HCT116 (cell line): ENCODE data around the gene KRTCAP2. TPM values are rescaled to one million over a fixed set of nuclear protein-coding genes. Genes with fewer than 3 reads are reported as not detected.

Source experiments
- ATAC-seq: fragments of 200-7000 bp; cut with Tn5 transposase; 2 replicates; pipeline ENCODE4 v1.9.1; 2020; ENCODE audit warnings: mild to moderate bottlenecking, moderate library complexity
- BruUV-seq: library from RNA; stranded (reverse); fragments of 400-500 nt; replicated peaks from 2 replicates; lab custom pipeline; 2021; lab: Mats Ljungman, UMichigan
- CTCF ChIA-PET: fragments of 300-600 bp; sonication (Branson Sonifier 250); formaldehyde crosslinking; loops from one replicate; lab custom pipeline; 2021; ENCODE audit warnings: antibody characterized with exemption; lab: Charles Lee
- POLR2A ChIA-PET: fragments of 300-600, 350-600 bp; sonication (Branson Sonifier 250); formaldehyde crosslinking; loops from one replicate; lab custom pipeline; 2021; ENCODE audit warnings: antibody characterized with exemption; lab: Charles Lee
- RAD21 ChIA-PET, 2 experiments: fragments of 300-600 bp; sonication (Branson Sonifier 250); formaldehyde crosslinking; loops; one replicate each; lab custom pipeline; 2023; ENCODE audit warnings: low total read pairs in 2 of 2; ENCODE audit not compliant: uncharacterized antibody in 2 of 2, unreplicated experiment in 2 of 2, low non-redundant PET in 1 of 2; lab: Charles Lee
- DNase-seq: peaks from one replicate; pipeline ENCODE4 v3.0.0-alpha.2; 2010; ENCODE audit warnings: low read depth, low spot score
- H2AFZ ChIP-seq: fragments of 200-600 bp; shearing (Covaris generic), sonication (generic); 2 replicates; pipeline ENCODE4 v1.6.1; 2017; ENCODE audit warnings: low read depth, mixed run types, mixed read lengths, antibody characterized with exemption, low read length; ENCODE audit not compliant: poor library complexity, severe bottlenecking
- H3K27ac ChIP-seq: 2 replicates; pipeline ENCODE4 v1.5.1; 2012; ENCODE audit warnings: low read depth, low read length
- H3K27me3 ChIP-seq: fragments of 200-600 bp; sonication (generic); 2 replicates; pipeline ENCODE4 v1.6.1; 2016; ENCODE audit warnings: mixed run types, low read length, mixed read lengths; ENCODE audit not compliant: insufficient read depth
- H3K36me3 ChIP-seq, 2 experiments: fragments of 200-500 bp in 1 of 2; fragments of 200-600 bp in 1 of 2; sonication (Bioruptor generic) in 1 of 2; sonication (generic) in 1 of 2; 2 replicates each; pipeline versions ENCODE4 v1.5.1 to v1.6.1; 2014 to 2016; ENCODE audit warnings: low read length in 2 of 2, inconsistent platforms in 1 of 2, mixed read lengths in 1 of 2, mixed run types in 1 of 2; ENCODE audit not compliant: insufficient read depth in 2 of 2, control insufficient read depth in 1 of 2
- H3K4me1 ChIP-seq, 2 experiments: fragments of 200-600 bp in 1 of 2; sonication (generic) in 1 of 2; 2 replicates each; pipeline versions ENCODE4 v1.5.1 to v1.6.1; 2012 to 2017; ENCODE audit warnings: low read length in 2 of 2, inconsistent platforms in 1 of 2, mild to moderate bottlenecking in 1 of 2, mixed read lengths in 1 of 2, mixed run types in 1 of 2, moderate library complexity in 1 of 2; ENCODE audit not compliant: insufficient read depth in 2 of 2, control insufficient read depth in 1 of 2
- H3K4me2 ChIP-seq: fragments of 200-600 bp; sonication (generic); 2 replicates; pipeline ENCODE4 v1.6.1; 2017; ENCODE audit warnings: mixed run types, low read length, mixed read lengths
- H3K4me3 ChIP-seq, 2 experiments: fragments of 200-600 bp in 1 of 2; sonication (generic) in 1 of 2; replicated peaks in 1 of 2; 2 replicates each; pipeline ENCODE4 v1.5.1; 2011 to 2016; ENCODE audit warnings: low read length in 2 of 2, control low read depth in 1 of 2, low read depth in 1 of 2, mild to moderate bottlenecking in 1 of 2, mixed read lengths in 1 of 2, mixed run types in 1 of 2
- H3K79me2 ChIP-seq: fragments of 200-600 bp; sonication (generic); 2 replicates; pipeline ENCODE4 v1.6.1; 2017; ENCODE audit warnings: mild to moderate bottlenecking, mixed run types, low read length, moderate library complexity, mixed read lengths; ENCODE audit not compliant: insufficient read depth
- H3K9ac ChIP-seq: fragments of 200-600 bp; sonication (generic); 2 replicates; pipeline ENCODE4 v1.6.1; 2016; ENCODE audit warnings: low read length, mixed read lengths
- H3K9me2 ChIP-seq: fragments of 200-600 bp; sonication (generic), shearing (Covaris generic); 2 replicates; pipeline ENCODE4 v1.6.1; 2017; ENCODE audit warnings: mixed run types, mild to moderate bottlenecking, moderate library complexity; ENCODE audit not compliant: insufficient read depth
- H3K9me3 ChIP-seq, 2 experiments: fragments of 200-500 bp in 1 of 2; fragments of 200-600 bp in 1 of 2; sonication (Bioruptor generic) in 1 of 2; sonication (generic) in 1 of 2; 2 replicates each; pipeline ENCODE4 v1.6.1; 2014 to 2017; ENCODE audit warnings: low read length in 2 of 2, mixed read lengths in 2 of 2, inconsistent platforms in 1 of 2, low read depth in 1 of 2, mild to moderate bottlenecking in 1 of 2, mixed run types in 1 of 2, moderate library complexity in 1 of 2; ENCODE audit not compliant: control insufficient read depth in 1 of 2, insufficient read depth in 1 of 2
- H4K20me1 ChIP-seq: fragments of 200-600 bp; sonication (generic), shearing (Covaris generic); 2 replicates; pipeline ENCODE4 v1.6.1; 2017; ENCODE audit warnings: mixed run types, mild to moderate bottlenecking, moderate library complexity; ENCODE audit not compliant: insufficient read depth
- CBX3 ChIP-seq: IDR thresholded peaks from 2 replicates; pipeline ENCODE4 v1.6.1; 2012; ENCODE audit warnings: low read depth
- CEBPB ChIP-seq: IDR thresholded peaks from 2 replicates; pipeline ENCODE4 v1.6.1; 2012; ENCODE audit warnings: low read depth
- EGR1 ChIP-seq: IDR thresholded peaks from 2 replicates; pipeline ENCODE4 v1.6.1; 2012; ENCODE audit warnings: low read depth
- SIN3A ChIP-seq: IDR thresholded peaks from 2 replicates; pipeline ENCODE4 v1.6.1; 2012; ENCODE audit warnings: low read depth
- SP1 ChIP-seq: IDR thresholded peaks from 2 replicates; pipeline ENCODE4 v1.6.1; 2012; ENCODE audit warnings: low read depth
- YY1 ChIP-seq: IDR thresholded peaks from 2 replicates; pipeline ENCODE4 v1.6.1; 2011; ENCODE audit warnings: low read length, low read depth, moderate library complexity, mild to moderate bottlenecking; ENCODE audit not compliant: insufficient replicate concordance; ENCODE audit errors: extremely low read depth
- ZNF274 ChIP-seq: fragments of 200-500 bp; sonication (Bioruptor generic); IDR thresholded peaks from 2 replicates; pipeline ENCODE4 v1.6.1; 2014; ENCODE audit warnings: mild to moderate bottlenecking, low read depth, low read length, inconsistent platforms
- intact Hi-C: fragments of 100-400 bp; cut with micrococcal nuclease; formaldehyde crosslinking; loops from 2 replicates; pipeline ENCODE4 v1.10.0; 2022
- total RNA-seq: library from RNA; stranded (reverse); gene quantifications from one replicate; pipeline ENCODE4 v1.2.1, GENCODE V29; 2021; ENCODE audit not compliant: unreplicated experiment
- TF ChIP-seq, protein P1 (sequence below): IDR thresholded peaks from 2 replicates; pipeline ENCODE4 v1.6.1; 2011; ENCODE audit warnings: mild to moderate bottlenecking, low read length, moderate library complexity; ENCODE audit not compliant: insufficient replicate concordance; ENCODE audit errors: extremely low read depth
- TF ChIP-seq, protein P2 (sequence below): IDR thresholded peaks from 2 replicates; pipeline ENCODE4 v1.6.1; 2012; ENCODE audit warnings: low read depth

The KRTCAP2 gene
- total RNA-seq, 1 experiment from 2014 or later = 143 TPM

DNA sequence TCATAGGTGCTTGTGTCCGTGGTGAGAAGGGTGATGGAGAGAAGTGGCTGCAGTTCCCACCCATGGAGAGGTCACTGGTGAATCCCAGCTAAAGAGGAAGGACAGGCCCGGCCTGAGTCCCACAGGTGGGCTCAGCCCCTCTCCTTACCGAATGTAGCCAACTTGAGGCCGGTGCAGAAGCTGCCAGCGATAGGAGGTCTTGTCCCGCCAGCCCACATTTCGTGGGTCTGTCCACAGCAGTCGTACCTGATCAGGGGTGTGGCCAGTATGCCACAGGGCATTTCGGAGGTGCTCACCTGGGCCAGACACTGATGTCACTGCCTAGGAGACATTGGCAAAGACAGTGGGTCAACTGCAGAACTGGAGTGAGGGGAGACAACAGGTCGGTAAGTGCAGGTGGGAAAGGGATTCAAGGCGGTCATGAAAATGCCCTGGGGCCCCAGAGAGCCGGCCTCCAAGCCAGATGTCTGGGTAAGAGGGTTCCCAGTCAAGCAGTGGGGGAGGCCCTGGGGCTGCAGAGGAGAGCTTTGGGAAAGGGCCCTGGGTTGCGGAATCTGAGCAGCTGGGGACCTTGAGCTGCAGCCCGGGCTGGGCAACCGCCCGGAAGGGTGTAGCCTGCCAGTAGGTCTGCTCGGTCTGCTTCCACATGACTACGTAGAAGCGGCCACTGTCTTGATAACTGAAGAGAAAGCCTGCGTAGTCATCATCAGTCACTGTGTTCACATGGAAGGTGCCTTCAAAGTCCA lies 24.0 kb upstream of the KRTCAP2 start:
- no peak overlapping the region for H3K4me3 ChIP-seq
- no peak overlapping the region for H3K9ac ChIP-seq
- ChIA-PET RAD21 (no interaction called here), POLR2A (no interaction called here), CTCF (no interaction called here)
- no peaks in the 10 kb centered on the region for H3K9me3 ChIP-seq
- H2AFZ ChIP-seq = no peak overlapping the region
- peaks cover 3 to 17% of the 10 kb centered on the region in 2 experiments; a peak in 2 of 4 replicates for H3K36me3 ChIP-seq
- no peak for ATAC-seq
- peaks cover 14 to 36% of the 10 kb centered on the region in 2 experiments; a peak in 3 of 4 replicates for H3K4me1 ChIP-seq
- H4K20me1 ChIP-seq = no peaks in the 10 kb centered on the region
- BruUV-seq = no TSS peak
- no peaks in the 10 kb centered on the region for H3K9me2 ChIP-seq
- H3K79me2 ChIP-seq = peaks cover 9% of the 10 kb centered on the region
- no peak for DNase-seq
- TF ChIP-seq CEBPB (no peak), SP1 (no peak), SIN3A (no peak), EGR1 (no peak), YY1 (no peak), ZNF274 (no peak), CBX3 (no peak)
- TF ChIP-seq, protein P1, sequence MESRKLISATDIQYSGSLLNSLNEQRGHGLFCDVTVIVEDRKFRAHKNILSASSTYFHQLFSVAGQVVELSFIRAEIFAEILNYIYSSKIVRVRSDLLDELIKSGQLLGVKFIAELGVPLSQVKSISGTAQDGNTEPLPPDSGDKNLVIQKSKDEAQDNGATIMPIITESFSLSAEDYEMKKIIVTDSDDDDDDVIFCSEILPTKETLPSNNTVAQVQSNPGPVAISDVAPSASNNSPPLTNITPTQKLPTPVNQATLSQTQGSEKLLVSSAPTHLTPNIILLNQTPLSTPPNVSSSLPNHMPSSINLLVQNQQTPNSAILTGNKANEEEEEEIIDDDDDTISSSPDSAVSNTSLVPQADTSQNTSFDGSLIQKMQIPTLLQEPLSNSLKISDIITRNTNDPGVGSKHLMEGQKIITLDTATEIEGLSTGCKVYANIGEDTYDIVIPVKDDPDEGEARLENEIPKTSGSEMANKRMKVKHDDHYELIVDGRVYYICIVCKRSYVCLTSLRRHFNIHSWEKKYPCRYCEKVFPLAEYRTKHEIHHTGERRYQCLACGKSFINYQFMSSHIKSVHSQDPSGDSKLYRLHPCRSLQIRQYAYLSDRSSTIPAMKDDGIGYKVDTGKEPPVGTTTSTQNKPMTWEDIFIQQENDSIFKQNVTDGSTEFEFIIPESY = no peak
- TF ChIP-seq, protein P2, sequence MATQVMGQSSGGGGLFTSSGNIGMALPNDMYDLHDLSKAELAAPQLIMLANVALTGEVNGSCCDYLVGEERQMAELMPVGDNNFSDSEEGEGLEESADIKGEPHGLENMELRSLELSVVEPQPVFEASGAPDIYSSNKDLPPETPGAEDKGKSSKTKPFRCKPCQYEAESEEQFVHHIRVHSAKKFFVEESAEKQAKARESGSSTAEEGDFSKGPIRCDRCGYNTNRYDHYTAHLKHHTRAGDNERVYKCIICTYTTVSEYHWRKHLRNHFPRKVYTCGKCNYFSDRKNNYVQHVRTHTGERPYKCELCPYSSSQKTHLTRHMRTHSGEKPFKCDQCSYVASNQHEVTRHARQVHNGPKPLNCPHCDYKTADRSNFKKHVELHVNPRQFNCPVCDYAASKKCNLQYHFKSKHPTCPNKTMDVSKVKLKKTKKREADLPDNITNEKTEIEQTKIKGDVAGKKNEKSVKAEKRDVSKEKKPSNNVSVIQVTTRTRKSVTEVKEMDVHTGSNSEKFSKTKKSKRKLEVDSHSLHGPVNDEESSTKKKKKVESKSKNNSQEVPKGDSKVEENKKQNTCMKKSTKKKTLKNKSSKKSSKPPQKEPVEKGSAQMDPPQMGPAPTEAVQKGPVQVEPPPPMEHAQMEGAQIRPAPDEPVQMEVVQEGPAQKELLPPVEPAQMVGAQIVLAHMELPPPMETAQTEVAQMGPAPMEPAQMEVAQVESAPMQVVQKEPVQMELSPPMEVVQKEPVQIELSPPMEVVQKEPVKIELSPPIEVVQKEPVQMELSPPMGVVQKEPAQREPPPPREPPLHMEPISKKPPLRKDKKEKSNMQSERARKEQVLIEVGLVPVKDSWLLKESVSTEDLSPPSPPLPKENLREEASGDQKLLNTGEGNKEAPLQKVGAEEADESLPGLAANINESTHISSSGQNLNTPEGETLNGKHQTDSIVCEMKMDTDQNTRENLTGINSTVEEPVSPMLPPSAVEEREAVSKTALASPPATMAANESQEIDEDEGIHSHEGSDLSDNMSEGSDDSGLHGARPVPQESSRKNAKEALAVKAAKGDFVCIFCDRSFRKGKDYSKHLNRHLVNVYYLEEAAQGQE = no peak
- no peak overlapping the region for H3K27ac ChIP-seq
- intact Hi-C loops = no loop called here
- H3K4me2 ChIP-seq = no peak overlapping the region
- no peaks in the 10 kb centered on the region for H3K27me3 ChIP-seq
